GM12878 (cell line): ENCODE measurements around the gene AP2B1.

Source experiments
- CTCF ChIP-seq, 3 experiments: IDR thresholded peaks in 2 of 3; conservative IDR thresholded peaks in 1 of 3; 2 replicates each; pipeline ENCODE4 v1.5.1; 2011; ENCODE audit warnings: low read depth in 3 of 3, low read length in 3 of 3, mild to moderate bottlenecking in 3 of 3, control low read depth in 2 of 3, moderate library complexity in 2 of 3, inconsistent platforms in 1 of 3, mixed read lengths in 1 of 3; ENCODE audit not compliant: control insufficient read depth in 2 of 3, insufficient read depth in 1 of 3; ENCODE audit errors: extremely low read depth in 1 of 3
- CUX1 ChIP-seq: IDR thresholded peaks from 2 replicates; pipeline ENCODE4 v1.6.1; 2012; ENCODE audit warnings: improper control_type of control experiment, low read depth, low read length; ENCODE audit not compliant: insufficient replicate concordance
- FOS ChIP-seq: IDR thresholded peaks from 3 replicates; pipeline ENCODE4 v1.6.1; 2011; ENCODE audit warnings: borderline replicate concordance; ENCODE audit not compliant: insufficient read length; ENCODE audit errors: extremely low read depth
- POLR2A ChIP-seq: IDR thresholded peaks from 2 replicates; pipeline ENCODE4 v1.6.1; 2011; ENCODE audit warnings: low read depth, mild to moderate bottlenecking, low read length

- TF ChIP-seq FOS = no peak
- TF ChIP-seq CUX1 = no peak
- no peak for TF ChIP-seq POLR2A
- no peak for TF ChIP-seq CTCF (IDR thresholded peaks at IDR 0.05 in 2 of 3, conservative IDR thresholded peaks at IDR 0.05 in 1 of 3; ENCODE audit: control insufficient read depth in 2 of 3, extremely low read depth in 1 of 3, insufficient read depth in 1 of 3, low read depth in 3 of 3, low read length in 3 of 3)
Measured at GRCh38 chr17:35666967-35667532, 79.9 kb downstream of the AP2B1 start.
